Medulla oblongata (tissue), 1 donor: Measurements from ENCODE around the gene SERPINB6.
"Not testable (repeated sequence)": the region's sequence is repeated elsewhere in the genome, so short reads cannot be mapped to it uniquely, and the experiment has no call there.

Source experiments
- DNase-seq: peaks from one replicate; pipeline ENCODE4 v3.0.0-alpha.2; 2015; ENCODE audit errors: extremely low spot score

SERPINB6 gene

GRCh38 chr6:2915150-2915549 is 56.2 kb downstream of the SERPINB6 start:
- DNase-seq = no peak

DNA sequence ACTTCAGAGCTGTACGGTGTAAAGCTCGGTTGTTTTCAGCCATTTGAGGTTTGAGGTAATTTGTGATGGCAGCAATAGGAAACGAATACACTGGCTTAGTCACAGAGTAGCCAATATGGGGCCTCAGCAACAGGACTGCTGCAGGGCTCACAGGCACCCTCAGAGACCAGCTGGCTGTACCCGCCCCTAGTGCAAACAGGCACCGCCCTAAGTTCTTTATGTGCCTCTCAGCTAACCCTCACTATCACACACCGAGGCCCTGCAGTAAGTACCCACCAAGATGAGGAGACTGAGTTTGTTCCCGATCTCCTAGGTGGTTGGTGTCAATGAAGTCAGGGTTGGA is 57.1 kb downstream of the SERPINB6 start:
- no peak for DNase-seq

DNA sequence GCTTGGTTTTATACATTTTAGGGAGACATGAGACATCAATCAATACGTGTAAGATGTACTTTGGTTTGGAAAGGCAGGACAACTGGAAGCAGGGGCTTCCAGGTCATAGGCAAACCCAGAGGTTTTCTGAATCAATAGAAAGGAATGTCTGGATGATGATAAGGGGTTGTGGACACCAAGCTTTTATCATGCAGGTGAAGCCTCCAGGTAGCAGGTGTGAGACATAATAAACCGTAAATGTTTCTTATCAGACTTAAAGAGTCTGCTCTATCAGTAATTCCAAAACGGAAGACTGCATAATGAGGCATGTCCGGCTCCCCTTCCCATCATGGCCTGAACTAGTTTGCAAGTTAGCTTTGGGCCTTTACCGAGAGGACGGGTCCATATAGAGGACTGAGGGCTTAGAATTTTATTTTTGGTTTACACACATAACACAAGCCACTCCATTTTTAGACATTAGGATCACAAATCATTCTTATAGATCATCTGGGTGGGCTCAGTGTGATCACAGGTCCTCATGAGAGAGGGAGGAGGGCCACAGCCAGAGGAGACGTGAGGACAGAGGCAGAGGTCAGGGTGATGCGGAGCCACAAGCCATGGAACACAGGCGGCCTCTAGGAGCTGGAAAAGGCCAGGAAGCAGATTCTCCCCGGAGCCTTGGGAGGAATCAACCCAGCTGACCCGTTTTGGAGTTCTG is 57.6 kb downstream of the SERPINB6 start:
- DNase-seq = no peak

DNA sequence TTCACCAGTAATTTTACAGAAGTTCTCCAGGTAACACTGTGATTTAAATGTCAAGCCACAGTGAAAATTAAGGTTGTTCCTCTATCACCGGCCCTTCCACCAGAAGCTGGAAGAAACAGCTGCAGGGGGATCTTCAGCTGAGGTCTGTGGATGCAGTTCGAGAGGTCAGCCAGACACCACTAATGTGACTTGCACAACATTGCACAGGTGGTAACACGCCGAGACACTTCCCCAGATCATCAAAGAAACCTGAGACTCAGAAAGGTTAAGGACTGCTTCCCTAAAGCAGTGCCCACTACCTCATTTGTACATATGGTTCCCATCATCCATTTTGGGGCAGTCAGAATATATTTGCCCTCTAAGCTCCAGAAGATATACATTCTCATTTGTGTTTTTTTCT is 60.2 kb downstream of the SERPINB6 start:
- no peak for DNase-seq

GRCh38 chr6:2909718-2910117 is 61.6 kb downstream of the SERPINB6 start:
- DNase-seq = no peak

DNA sequence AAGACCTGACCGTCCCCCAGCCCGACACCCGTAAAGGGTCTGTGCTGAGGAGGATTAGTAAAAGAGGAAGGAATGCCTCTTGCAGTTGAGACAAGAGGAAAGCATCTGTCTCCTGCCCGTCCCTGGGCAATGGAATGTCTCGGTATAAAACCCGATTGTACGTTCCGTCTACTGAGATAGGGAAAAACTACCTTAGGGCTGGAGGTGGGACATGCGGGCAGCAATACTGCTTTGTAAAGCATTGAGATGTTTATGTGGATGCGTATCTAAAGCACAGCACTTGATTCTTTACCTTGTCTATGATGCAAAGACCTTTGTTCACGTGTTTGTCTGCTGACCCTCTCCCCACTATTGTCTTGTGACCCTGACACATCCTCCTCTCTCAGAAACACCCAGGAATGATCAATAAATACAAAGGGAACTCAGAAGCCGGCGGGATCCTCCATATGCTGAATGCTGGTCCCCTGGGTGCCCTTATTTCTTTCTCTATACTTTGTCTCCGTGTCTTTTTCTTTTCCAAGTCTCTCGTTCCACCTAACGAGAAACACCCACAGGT is 62.2 kb downstream of the SERPINB6 start:
- DNase-seq = not testable (repeated sequence)

DNA sequence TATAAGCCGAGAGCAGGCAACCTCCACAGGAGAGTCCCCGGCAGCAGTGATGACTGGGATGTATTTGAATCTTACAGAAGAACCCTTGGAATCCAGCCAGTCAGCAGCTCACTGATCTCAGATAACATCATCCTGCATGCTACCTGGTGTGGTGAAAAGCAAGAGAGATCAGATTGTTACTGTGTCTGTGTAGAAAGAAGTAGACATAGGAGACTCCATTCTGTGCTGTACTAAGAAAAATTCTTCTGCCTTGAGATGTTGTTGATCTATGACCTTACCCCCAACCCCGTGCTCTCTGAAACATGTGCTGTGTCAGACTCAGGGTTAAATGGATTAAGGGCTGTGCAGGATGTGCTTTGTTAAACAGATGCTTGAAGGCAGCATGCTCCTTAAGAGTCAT is 62.9 kb downstream of the SERPINB6 start:
- DNase-seq = not testable (repeated sequence)

DNA sequence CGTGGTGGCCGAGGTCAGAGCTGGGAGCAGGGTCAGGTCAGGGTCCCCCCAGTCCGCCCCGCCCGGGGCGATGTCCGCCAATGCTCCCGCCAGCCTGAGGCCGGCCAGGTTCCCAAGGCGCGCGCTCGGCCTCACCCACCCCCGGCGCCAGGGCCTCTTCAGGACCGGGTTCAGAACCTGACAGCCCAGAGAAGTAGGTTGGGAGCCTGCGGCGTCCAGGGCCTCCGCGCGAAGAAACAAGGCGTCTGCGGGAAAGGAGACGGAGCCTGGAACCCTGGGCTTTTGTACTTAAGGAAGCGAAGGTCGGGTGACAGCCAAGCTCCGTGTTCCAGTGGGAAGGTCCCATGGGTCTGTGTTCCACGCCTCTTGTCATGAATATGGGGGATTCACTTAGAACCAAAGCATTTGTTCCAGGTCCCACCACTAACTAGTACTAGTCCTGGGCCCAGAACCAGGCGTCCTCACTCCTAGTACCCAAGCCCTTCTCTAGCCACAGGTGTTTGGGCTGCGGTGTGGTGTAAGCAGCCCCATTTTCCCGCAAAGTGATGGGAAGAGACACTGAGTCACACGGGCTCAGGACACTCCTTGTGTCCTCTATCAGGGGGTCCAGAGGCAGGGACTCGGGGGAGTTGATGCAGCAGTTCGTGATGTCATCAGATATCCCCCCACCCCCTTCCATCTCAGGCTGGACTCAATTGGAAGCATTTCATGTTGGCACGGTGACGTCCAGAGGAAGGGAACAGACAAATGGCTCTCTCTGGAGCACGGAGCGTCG is 67.8 kb downstream of the SERPINB6 start:
- DNase-seq = not testable (repeated sequence)

DNA sequence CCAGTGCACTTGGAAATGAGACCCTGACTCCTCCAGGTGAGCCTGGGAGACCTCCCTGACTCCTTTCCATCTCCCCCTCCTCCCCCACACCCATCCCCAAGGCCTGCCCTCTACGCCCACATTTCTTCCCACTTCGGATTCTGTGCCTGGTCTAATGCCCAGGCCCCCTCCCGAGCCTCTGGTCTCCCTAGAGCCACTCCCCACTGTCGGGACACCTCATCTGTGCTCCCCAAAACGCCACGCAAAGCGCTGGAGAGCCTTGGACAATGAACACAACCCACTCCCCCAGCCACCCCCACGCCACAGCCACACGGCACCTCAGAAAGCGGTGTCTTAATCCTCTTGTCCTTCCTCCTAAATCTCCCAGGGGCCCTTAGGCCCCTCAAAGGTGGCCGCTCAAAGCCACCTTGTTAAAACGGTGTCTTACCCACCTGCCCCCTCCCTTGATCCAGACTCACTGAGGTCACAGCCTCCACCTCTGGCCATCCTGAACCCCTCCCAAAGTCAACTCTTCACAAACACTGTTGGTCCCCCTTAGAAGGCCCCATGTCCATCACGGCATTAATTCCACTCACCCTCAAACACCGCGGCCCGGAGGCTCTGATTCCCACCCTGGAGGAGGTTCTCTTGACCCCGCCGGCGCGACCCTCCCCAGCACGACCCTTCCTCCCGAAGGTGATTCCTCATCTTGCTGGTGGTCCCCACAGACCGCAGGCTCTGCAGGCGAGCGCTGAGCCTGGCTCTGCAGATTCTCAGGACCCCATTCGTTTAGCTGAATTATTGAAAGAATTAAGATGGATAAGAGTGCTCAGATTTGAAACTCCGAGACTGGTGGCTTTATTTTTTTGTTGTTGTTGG is 69.5 kb downstream of the SERPINB6 start:
- DNase-seq = not testable (repeated sequence)

- DNase-seq = peak; percentile 72
Measured at GRCh38 chr6:2900821-2901644, 70.3 kb downstream of the SERPINB6 start.

- DNase-seq = no peak
Measured at GRCh38 chr6:2900221-2900807, 71.1 kb downstream of the SERPINB6 start.

- DNase-seq = no peak
Measured at GRCh38 chr6:2899596-2899995, 71.8 kb downstream of the SERPINB6 start.
